ENCODE results near the gene SCGB3A1.

The SCGB3A1 gene

DNA sequence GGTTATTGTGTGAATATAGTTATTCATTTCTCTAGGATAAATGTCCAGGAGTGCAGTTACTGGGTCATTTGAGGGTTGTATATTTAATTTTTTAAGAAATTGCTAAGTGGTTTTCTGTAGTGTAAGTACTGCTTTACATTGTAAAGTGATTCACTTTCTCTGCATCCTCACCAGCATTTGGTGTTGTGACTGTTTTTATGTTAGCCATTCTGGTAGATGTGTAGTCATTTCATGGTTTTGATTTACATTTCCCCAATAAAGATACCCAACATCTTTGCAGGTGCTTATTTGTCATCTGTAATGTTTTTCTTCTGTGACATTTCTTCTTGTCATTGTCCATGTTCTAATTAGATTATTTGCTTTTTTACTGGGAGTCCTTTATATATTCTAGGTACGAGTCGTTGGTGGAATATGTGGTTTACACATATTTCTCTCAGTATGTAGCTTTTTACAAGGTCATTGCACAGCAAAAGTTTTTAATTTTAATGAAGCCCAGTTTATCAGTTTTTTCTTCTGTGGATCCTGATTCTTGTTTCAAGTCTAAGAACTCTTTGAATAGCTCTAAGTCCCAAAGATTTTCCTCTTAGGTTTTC is 34.0 kb downstream of the SCGB3A1 start:
- TF ChIP-seq, protein P1, sequence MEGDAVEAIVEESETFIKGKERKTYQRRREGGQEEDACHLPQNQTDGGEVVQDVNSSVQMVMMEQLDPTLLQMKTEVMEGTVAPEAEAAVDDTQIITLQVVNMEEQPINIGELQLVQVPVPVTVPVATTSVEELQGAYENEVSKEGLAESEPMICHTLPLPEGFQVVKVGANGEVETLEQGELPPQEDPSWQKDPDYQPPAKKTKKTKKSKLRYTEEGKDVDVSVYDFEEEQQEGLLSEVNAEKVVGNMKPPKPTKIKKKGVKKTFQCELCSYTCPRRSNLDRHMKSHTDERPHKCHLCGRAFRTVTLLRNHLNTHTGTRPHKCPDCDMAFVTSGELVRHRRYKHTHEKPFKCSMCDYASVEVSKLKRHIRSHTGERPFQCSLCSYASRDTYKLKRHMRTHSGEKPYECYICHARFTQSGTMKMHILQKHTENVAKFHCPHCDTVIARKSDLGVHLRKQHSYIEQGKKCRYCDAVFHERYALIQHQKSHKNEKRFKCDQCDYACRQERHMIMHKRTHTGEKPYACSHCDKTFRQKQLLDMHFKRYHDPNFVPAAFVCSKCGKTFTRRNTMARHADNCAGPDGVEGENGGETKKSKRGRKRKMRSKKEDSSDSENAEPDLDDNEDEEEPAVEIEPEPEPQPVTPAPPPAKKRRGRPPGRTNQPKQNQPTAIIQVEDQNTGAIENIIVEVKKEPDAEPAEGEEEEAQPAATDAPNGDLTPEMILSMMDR (IDR thresholded peaks at IDR 0.05; ENCODE audit: extremely low read depth, missing control alignments), result no peak
- DNase-seq (ENCODE audit: low spot score), result no peak

DNA sequence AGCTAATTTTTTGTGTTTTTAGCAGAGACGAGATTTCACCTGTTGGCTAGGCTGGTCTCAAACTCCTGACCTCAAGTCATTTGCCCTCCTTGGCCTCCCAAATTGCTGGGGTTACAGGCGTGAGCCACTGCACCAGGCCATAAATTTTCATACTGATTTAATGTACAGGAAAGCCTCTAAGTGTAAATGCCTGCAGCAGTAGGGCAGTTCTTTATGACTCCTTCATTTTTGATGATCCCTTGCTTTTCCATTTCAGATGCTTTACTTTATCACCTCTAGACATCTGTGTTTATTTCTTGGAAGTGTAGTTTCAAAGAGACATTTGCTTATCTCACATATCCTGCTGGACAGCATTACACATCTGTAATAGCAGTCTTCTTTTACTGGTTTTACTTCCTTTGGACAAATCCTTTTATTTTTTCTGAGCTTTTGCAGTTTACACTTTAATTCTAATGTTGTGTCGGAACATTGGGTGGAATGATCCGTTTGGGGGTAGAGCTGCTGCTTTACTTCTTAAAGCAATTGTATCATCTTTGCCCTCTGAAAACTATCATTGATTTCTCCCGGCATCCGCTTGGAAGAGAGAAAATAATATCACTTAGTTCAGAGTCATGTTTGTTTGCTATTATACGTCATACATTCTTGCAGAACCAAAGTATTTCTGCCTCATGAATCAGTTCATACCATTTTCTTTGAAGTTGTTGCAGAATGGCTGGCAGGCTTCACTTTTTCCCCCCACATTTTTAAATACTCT is 36.0 kb downstream of the SCGB3A1 start:
- no peak for DNase-seq (ENCODE audit: low spot score)
- TF ChIP-seq, protein P1 (IDR thresholded peaks at IDR 0.05; ENCODE audit: extremely low read depth, missing control alignments), result no peak

DNA sequence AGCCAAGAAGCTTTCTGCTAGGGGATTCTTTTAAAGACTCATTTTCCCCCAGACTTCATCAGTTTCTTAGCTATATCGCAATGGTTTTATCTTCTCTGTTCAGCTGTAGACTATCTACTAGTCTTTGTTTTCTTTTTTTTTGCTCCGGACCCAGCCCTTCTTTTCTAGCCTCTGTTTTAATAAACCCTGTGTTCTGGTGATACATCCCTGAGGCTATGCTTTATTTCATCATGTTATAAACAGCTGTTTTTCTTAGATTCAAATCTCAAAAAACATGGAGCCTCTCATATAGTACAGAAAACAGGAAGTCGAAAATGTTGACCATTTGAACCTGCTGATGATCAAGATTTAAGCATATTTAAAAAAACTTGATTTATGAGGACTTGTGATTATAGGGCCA is 37.8 kb downstream of the SCGB3A1 start:
- DNase-seq (ENCODE audit: low spot score), result no peak
- TF ChIP-seq, protein P1 (IDR thresholded peaks at IDR 0.05; ENCODE audit: extremely low read depth, missing control alignments), result no peak

DNA sequence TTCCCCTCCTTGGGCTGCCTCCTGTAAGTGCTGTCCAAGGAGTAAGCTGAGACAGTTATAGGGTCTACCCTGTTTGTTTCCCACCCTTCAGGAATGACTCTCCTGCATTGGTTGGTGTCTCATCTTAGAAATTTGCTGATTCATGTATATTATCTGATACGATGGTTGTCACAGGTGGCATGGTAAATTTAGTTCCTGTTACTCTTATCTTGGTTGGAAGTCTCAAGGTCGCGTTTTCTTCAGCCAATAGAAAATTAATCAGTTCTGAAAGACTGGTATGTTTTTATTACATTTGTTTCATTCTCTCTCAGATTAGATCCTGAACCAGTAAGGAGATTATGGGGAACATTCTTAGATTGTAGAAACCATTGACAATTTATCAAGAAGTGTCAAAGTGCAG is 42.7 kb downstream of the SCGB3A1 start:
- TF ChIP-seq, protein P1 (IDR thresholded peaks at IDR 0.05; ENCODE audit: extremely low read depth, missing control alignments), result no peak
- no peak for DNase-seq (ENCODE audit: low spot score)

DNA sequence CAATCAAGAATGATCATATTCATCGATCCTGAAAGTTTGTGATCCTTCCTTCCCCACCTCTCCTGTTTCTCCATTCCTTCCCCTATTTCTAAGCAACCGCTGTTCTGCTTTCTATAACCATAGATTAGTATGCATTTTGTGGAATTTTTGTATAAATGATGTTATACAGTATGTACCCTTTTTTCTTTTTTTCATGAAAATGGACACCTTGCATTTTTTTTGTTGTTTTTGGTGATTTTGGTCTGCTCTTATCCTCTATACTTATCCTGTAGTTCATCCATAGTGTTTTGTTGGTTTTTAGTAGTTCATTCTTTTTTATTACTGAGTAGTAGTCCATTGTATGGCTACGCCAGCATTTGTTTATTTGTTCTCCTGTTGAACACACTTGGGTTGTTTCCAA is 46.1 kb downstream of the SCGB3A1 start:
- no peak for DNase-seq (ENCODE audit: low spot score)

DNA sequence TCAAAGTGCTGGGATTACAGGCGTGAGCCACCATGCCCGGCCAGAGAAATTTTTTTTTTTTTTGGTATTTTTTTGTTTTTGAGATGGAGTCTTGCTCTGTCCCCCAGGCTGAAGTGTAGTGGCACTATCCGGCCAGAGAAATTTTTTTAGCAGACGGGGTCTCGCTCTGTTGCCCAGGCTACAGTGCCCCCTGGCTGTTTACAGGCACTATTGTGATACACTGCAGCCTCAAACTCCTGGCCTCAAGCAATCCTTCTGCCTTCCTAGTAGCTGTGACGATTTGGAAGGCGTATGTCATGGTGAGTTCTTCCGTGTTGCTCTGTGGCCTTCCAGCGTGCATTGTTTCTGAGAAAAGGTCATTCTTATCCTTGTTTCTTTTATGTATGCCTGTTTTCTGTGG is 49.6 kb downstream of the SCGB3A1 start:
- DNase-seq (ENCODE audit: low spot score), result no peak
- TF ChIP-seq, protein P1 (IDR thresholded peaks at IDR 0.05; ENCODE audit: extremely low read depth, missing control alignments), result no peak

More for the DNA sequence above, 46.1 kb downstream of the SCGB3A1 start:
- TF ChIP-seq, protein P1 (IDR thresholded peaks at IDR 0.05; ENCODE audit: extremely low read depth, missing control alignments), result no peak
